OCI-LY3 (cell line): ENCODE data around the gene DNMBP.

Experiments
- H2AFZ ChIP-seq: fragments of 200-600, 300-600 bp; shearing (Covaris generic); 2 replicates; pipeline ENCODE4 v1.6.0; 2014; ENCODE audit warnings: antibody characterized with exemption, low read depth, low read length
- H3K27ac ChIP-seq: fragments of 200-600, 300-600 bp; sonication (generic); 2 replicates; pipeline ENCODE4 v1.5.1; 2014; ENCODE audit warnings: mild to moderate bottlenecking, low read length, moderate library complexity, mixed read lengths
- H3K27me3 ChIP-seq: fragments of 200-600, 300-600 bp; sonication (generic); 2 replicates; pipeline ENCODE4 v1.6.1; 2014; ENCODE audit warnings: low read depth, low read length, mixed read lengths
- H3K36me3 ChIP-seq: fragments of 200-600, 300-600 bp; sonication (generic); replicated peaks from 2 replicates; pipeline ENCODE3; 2014; ENCODE audit warnings: low read depth, low read length, mixed read lengths
- H3K4me1 ChIP-seq: fragments of 300-600, 200-600 bp; sonication (generic); 2 replicates; pipeline ENCODE4 v1.6.1; 2014; ENCODE audit warnings: low read length, mixed read lengths
- H3K4me2 ChIP-seq: fragments of 200-600, 300-600 bp; sonication (generic); 2 replicates; pipeline ENCODE4 v1.6.1; 2014; ENCODE audit warnings: low read length, mixed read lengths
- H3K4me3 ChIP-seq: fragments of 300-600, 200-600 bp; sonication (generic); 2 replicates; pipeline ENCODE4 v1.5.1; 2014; ENCODE audit warnings: antibody characterized with exemption, mild to moderate bottlenecking, low read length, moderate library complexity
- H3K79me2 ChIP-seq: fragments of 300-600, 200-600 bp; shearing (Covaris generic); 2 replicates; pipeline ENCODE4 v1.6.1; 2014; ENCODE audit warnings: mild to moderate bottlenecking, low read length, mixed read lengths
- H3K9ac ChIP-seq: fragments of 300-600, 200-600 bp; shearing (Covaris generic); 2 replicates; pipeline ENCODE4 v1.6.0; 2014; ENCODE audit warnings: mild to moderate bottlenecking, low read length, moderate library complexity
- H3K9me3 ChIP-seq: fragments of 200-600, 300-600 bp; shearing (Covaris generic); 2 replicates; pipeline ENCODE4 v1.6.1; 2014; ENCODE audit warnings: low read length, mixed read lengths; ENCODE audit not compliant: insufficient read depth
- H4K20me1 ChIP-seq: fragments of 200-600, 300-600 bp; sonication (generic); 2 replicates; pipeline ENCODE4 v1.6.1; 2016; ENCODE audit warnings: low read length, mixed read lengths; ENCODE audit not compliant: insufficient read depth
- EZH2phosphoT487 ChIP-seq: fragments of 200-600 bp; shearing (Covaris generic); IDR thresholded peaks from 2 replicates; pipeline ENCODE4 v1.6.1; 2018; ENCODE audit warnings: antibody characterized with exemption, mixed run types, low read depth
- TF ChIP-seq, protein P1 (sequence below): fragments of 200-600, 300-600 bp; sonication (generic); IDR thresholded peaks from 2 replicates; pipeline ENCODE4 v1.5.1; 2014; ENCODE audit warnings: antibody characterized with exemption, low read length, low read depth

The DNMBP gene

DNA sequence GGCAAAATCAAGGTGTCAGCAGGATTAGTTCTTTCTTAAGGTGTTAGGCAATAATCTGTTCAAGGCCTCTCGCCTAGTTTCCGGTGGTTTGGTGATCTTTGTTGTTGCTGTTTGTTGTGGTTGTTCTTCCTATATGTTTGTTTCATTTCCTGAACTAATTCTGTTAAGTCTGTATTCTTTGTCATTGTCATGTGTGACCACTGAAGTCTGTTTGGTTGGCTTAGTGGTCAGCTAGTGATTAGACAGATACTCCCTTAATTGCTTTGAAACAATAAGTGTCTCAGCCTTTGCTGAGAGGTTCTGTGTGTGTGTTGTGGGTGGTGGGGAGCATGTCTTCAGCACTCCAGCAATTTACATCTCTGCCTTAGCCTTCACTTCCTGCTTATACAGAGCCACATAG is 181.3 kb downstream of the DNMBP start:
- Histone ChIP-seq H3K36me3 (no peaks in the 10 kb centered on the region), H3K27ac (no peak overlapping the region), H3K9me3 (no peaks in the 10 kb centered on the region)

DNA sequence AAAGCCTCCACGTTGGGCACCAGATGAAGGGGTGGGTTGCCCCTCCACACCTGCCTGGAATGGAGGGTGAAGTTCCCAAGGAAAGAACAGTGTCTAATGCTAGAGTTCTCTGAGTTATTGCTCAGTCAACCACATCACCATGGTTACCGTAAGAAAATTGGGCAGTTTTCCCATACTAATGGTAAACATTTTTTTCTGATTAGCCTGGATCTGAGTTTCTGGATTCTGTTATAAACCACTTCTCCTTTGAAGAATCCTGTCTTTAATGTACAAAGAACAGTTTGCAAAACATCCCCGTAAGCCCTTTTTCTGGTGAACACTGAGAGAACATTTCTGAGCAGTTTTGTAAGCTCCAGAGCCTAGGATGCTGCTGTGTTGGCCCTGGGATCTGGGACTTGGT is 181.8 kb downstream of the DNMBP start:
- Histone ChIP-seq H3K4me1 (no peaks in the 10 kb centered on the region), H2AFZ (no peak overlapping the region), H3K4me2 (no peak overlapping the region), H3K27me3 (no peaks in the 10 kb centered on the region), H3K79me2 (no peaks in the 10 kb centered on the region), H4K20me1 (no peaks in the 10 kb centered on the region), H3K9ac (no peak overlapping the region), H3K27ac (no peak overlapping the region), H3K4me3 (no peak overlapping the region), H3K9me3 (no peaks in the 10 kb centered on the region), H3K36me3 (no peaks in the 10 kb centered on the region)
- no peak for TF ChIP-seq EZH2phosphoT487
- TF ChIP-seq, protein P1, sequence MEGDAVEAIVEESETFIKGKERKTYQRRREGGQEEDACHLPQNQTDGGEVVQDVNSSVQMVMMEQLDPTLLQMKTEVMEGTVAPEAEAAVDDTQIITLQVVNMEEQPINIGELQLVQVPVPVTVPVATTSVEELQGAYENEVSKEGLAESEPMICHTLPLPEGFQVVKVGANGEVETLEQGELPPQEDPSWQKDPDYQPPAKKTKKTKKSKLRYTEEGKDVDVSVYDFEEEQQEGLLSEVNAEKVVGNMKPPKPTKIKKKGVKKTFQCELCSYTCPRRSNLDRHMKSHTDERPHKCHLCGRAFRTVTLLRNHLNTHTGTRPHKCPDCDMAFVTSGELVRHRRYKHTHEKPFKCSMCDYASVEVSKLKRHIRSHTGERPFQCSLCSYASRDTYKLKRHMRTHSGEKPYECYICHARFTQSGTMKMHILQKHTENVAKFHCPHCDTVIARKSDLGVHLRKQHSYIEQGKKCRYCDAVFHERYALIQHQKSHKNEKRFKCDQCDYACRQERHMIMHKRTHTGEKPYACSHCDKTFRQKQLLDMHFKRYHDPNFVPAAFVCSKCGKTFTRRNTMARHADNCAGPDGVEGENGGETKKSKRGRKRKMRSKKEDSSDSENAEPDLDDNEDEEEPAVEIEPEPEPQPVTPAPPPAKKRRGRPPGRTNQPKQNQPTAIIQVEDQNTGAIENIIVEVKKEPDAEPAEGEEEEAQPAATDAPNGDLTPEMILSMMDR: no peak

More for the DNA sequence above, 181.3 kb downstream of the DNMBP start:
- H2AFZ ChIP-seq: no peak overlapping the region
- H3K9ac ChIP-seq: no peak overlapping the region
- H3K4me3 ChIP-seq: no peak overlapping the region
- no peak overlapping the region for H3K4me2 ChIP-seq
- H3K4me1 ChIP-seq: no peaks in the 10 kb centered on the region
- no peaks in the 10 kb centered on the region for H4K20me1 ChIP-seq
- no peaks in the 10 kb centered on the region for H3K79me2 ChIP-seq
- H3K27me3 ChIP-seq: no peaks in the 10 kb centered on the region
- TF ChIP-seq, protein P1: no peak
- no peak for TF ChIP-seq EZH2phosphoT487
